Endothelial cell of umbilical vein (primary cell): ENCODE results near the gene CD38. TPM values are rescaled to one million over a fixed set of nuclear protein-coding genes. Genes with fewer than 3 reads are reported as not detected.
"Not testable (repeated sequence)": the region's sequence is repeated elsewhere in the genome, so short reads cannot be mapped to it uniquely, and the experiment has no call there.

Source experiments
- BruUV-seq: library from RNA; stranded (reverse); fragments of 400-500 nt; replicated peaks from 2 replicates; lab custom pipeline; 2021; lab: Mats Ljungman, UMichigan
- CTCF ChIA-PET: fragments of 300-600, 350-600 bp; sonication (Branson Sonifier 250); formaldehyde crosslinking; loops from one replicate; lab custom pipeline; 2021; ENCODE audit warnings: antibody characterized with exemption, inconsistent platforms; lab: Charles Lee
- POLR2A ChIA-PET: fragments of 300-600, 350-600 bp; sonication (Branson Sonifier 250); formaldehyde crosslinking; loops from one replicate; lab custom pipeline; 2021; ENCODE audit warnings: antibody characterized with exemption, inconsistent platforms; lab: Charles Lee
- DNase-seq: peaks from one replicate; pipeline ENCODE4 v3.0.0-alpha.2; 2011; ENCODE audit warnings: low read depth, low spot score
- FAIRE-seq: peaks from 2 replicates; lab custom pipeline; 2011; peaks lifted over from hg19 to GRCh38; lab: Jason Lieb, UNC
- H2AFZ ChIP-seq: 2 replicates; pipeline ENCODE4 v1.6.0; 2012; ENCODE audit warnings: low read depth, low read length, control low read depth, inconsistent platforms
- H3K27ac ChIP-seq: 2 replicates; pipeline ENCODE4 v1.5.1; 2011; ENCODE audit warnings: low read depth, mild to moderate bottlenecking, control low read depth, low read length, moderate library complexity; ENCODE audit not compliant: insufficient read depth
- H3K27me3 ChIP-seq, 2 experiments: 2 replicates each; pipeline versions ENCODE4 v1.6.0 to v1.6.1; 2011; ENCODE audit warnings: low read length in 2 of 2, mixed read lengths in 1 of 2; ENCODE audit not compliant: control insufficient read depth in 2 of 2, insufficient read depth in 2 of 2
- H3K36me3 ChIP-seq, 2 experiments: 2 replicates in 1 of 2; 3 replicates in 1 of 2; pipeline ENCODE4 v1.5.1; 2011; ENCODE audit warnings: low read length in 2 of 2, mild to moderate bottlenecking in 1 of 2, moderate library complexity in 1 of 2; ENCODE audit not compliant: control insufficient read depth in 2 of 2, insufficient read depth in 2 of 2; ENCODE audit errors: extremely low read depth in 1 of 2
- H3K4me1 ChIP-seq: 3 replicates; pipeline ENCODE4 v1.5.1; 2011; ENCODE audit warnings: mild to moderate bottlenecking, low read length; ENCODE audit not compliant: control insufficient read depth, insufficient read depth; ENCODE audit errors: extremely low read depth
- H3K4me2 ChIP-seq: 2 replicates; pipeline ENCODE4 v1.6.1; 2011; ENCODE audit warnings: low read length, control low read depth, mixed read lengths; ENCODE audit not compliant: insufficient read depth
- H3K4me3 ChIP-seq, 3 experiments: fragments of 200-600 bp in 1 of 3; sonication (generic), shearing (Covaris generic) in 1 of 3; replicated peaks in 1 of 3; 2 replicates each; pipeline ENCODE4 v1.5.1; 2011 to 2016; ENCODE audit warnings: control low read depth in 3 of 3, low read length in 3 of 3, mild to moderate bottlenecking in 2 of 3, inconsistent platforms in 1 of 3, low read depth in 1 of 3, moderate library complexity in 1 of 3; ENCODE audit not compliant: insufficient read depth in 1 of 3
- H3K79me2 ChIP-seq: 2 replicates; pipeline ENCODE4 v1.6.0; 2012; ENCODE audit warnings: low read length, inconsistent platforms; ENCODE audit not compliant: control insufficient read depth, insufficient read depth
- H3K9ac ChIP-seq: replicated peaks from 2 replicates; pipeline ENCODE3; 2011; ENCODE audit warnings: low read length, control low read depth; ENCODE audit not compliant: insufficient read depth; ENCODE audit errors: extremely low read depth
- H3K9me1 ChIP-seq: replicated peaks from 3 replicates; pipeline ENCODE4 v1.6.0; 2011; ENCODE audit warnings: mild to moderate bottlenecking, low read length; ENCODE audit not compliant: control insufficient read depth, insufficient read depth; ENCODE audit errors: extremely low read depth
- H3K9me3 ChIP-seq: replicated peaks from 2 replicates; pipeline ENCODE4 v1.5.1; 2012; ENCODE audit warnings: low read length, inconsistent platforms; ENCODE audit not compliant: control insufficient read depth, insufficient read depth
- H4K20me1 ChIP-seq: replicated peaks from 2 replicates; pipeline ENCODE3; 2011; ENCODE audit warnings: mild to moderate bottlenecking, low read length; ENCODE audit not compliant: control insufficient read depth, insufficient read depth; ENCODE audit errors: extremely low read depth
- GATA2 ChIP-seq: IDR thresholded peaks from 2 replicates; pipeline ENCODE4 v1.7.0; 2011; ENCODE audit warnings: low read depth, mild to moderate bottlenecking, moderate library complexity, mixed read lengths, low read length; ENCODE audit not compliant: insufficient read length, insufficient read depth
- JUN ChIP-seq: IDR thresholded peaks from 2 replicates; pipeline ENCODE4 v1.6.1; 2011; ENCODE audit warnings: borderline replicate concordance, low read depth; ENCODE audit not compliant: insufficient read length, insufficient read depth
- MAX ChIP-seq: IDR thresholded peaks from 2 replicates; pipeline ENCODE4 v1.6.1; 2011; ENCODE audit not compliant: insufficient read depth, insufficient read length
- POLR2A ChIP-seq: IDR thresholded peaks from 2 replicates; pipeline ENCODE4 v1.6.1; 2012; ENCODE audit warnings: low read depth, mild to moderate bottlenecking, control low read depth, low read length
- dilution Hi-C: fragments of 300-500 bp; cut with MboI; formaldehyde crosslinking; loops from one replicate; pipeline ENCODE4 v1.15.0; 2019; ENCODE audit warnings: low sequenced_read_pairs; ENCODE audit not compliant: extremely low pct_ligation_motif_present
- intact Hi-C: fragments of 100-400 bp; cut with micrococcal nuclease; formaldehyde crosslinking; loops from one replicate; pipeline ENCODE4 v1.10.0; 2022
- polyA plus RNA-seq, 4 experiments: library from polyadenylated mRNA; depleted of rRNA in 3 of 4; stranded (reverse) in 3 of 4; unstranded in 1 of 4; fragments of >200 nt; gene quantifications; 2 replicates each; pipeline versions ENCODE4 v1.2.1 to v1.2.3, GENCODE V29; 2011 to 2012; ENCODE audit warnings: missing spikeins in 1 of 4
- total RNA-seq: library from RNA; stranded (reverse); gene quantifications from 2 replicates; pipeline ENCODE4 v1.2.3, GENCODE V29; 2021
- TF ChIP-seq, protein P1 (sequence below), 2 donors: IDR thresholded peaks; 1 replicate in 1 of 2; 2 replicates in 1 of 2; pipeline ENCODE4 v1.5.1; 2011; ENCODE audit warnings: low read length in 2 of 2, mild to moderate bottlenecking in 2 of 2, moderate library complexity in 2 of 2, control low read depth in 1 of 2, inconsistent platforms in 1 of 2, low read depth in 1 of 2; ENCODE audit not compliant: insufficient read depth in 1 of 2; ENCODE audit errors: extremely low read depth in 1 of 2

Gene CD38
- total and polyA plus RNA-seq, 2 donors (not counting 3 experiments of a cell fraction or from before 2014, with no cell fraction given): 0.11 to 0.31 TPM

DNA sequence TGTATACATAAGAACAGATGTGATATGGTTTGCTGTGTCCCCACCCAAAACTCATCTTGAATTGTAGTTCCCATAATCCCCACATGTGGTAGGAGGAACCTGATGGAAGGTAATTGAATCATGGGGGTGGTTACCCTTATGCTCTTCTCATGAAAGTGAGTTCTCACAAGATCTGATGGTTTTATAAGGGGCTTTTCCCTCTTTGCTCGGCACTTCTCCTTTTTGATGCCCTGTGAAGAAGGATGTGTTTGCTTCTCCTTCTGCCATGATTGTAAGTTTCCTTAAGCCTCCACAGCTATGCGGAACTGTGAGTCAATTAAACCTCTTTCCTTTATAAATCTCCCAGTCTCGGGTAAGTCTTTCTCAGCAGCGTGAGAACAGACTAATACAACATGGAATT is 83.1 kb downstream of the CD38 start:
- H3K9ac ChIP-seq, dilution Hi-C loops, H3K9me3 ChIP-seq, H3K27ac ChIP-seq, H2AFZ ChIP-seq, H3K4me2 ChIP-seq, H3K36me3 ChIP-seq, H3K79me2 ChIP-seq, H4K20me1 ChIP-seq, BruUV-seq, H3K4me3 ChIP-seq, intact Hi-C loops, DNase-seq, H3K4me1 ChIP-seq, H3K9me1 ChIP-seq, POLR2A ChIA-PET, FAIRE-seq, H3K27me3 ChIP-seq: not testable (repeated sequence)
- CTCF ChIA-PET: interaction anchor here (1.8 to 3.7 kb wide), 4 partner anchors 13 to 95 kb away, joined by 5 to 13 read pairs (median 7); no protein-coding TSS in a partner anchor

DNA sequence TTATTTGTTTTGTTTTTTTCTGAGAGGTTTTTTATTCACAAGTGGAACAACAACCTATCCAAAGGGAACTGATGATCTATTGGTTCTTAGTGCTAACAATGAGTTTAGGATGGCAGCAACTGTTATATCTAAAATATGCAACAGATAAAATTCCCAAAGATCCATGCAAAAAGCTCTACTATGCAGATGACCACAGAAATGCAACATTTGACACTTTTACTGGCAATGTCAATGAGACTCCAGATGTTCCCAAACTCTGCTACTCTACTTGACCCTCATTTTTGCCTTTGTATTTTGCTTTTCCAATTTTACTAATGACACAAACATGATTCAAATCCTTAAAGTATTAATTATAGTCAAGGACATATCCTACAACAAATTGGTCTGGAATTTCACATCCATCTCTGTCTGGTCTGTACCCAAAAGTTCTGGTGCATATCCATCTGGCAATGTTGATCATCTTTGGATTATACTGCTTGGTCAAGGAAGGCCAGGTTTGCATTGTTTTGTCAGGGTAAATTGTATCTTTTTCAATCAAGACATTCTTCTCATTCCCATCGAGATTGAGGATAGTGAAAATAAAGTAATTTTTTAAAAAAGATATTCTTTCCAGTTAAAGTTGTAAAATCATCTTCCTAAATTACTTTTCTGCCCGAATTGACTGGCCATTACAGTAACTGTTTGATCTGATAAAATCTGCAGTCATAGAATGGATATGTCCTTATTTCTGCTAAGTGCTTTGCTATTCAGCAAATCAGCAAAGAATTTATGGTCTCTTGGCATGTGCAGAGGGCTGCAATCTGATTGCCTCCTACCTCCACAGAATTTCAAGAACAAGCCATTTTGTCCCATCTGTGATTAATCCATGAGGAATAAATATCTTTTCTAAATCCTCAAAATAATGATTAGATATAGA is 86.8 kb downstream of the CD38 start:
- no peaks in the 10 kb centered on the region for H3K36me3 ChIP-seq
- POLR2A ChIA-PET: no interaction called here
- H4K20me1 ChIP-seq: no peaks in the 10 kb centered on the region
- H3K4me2 ChIP-seq: no peak overlapping the region
- dilution Hi-C loops: no loop called here
- TF ChIP-seq POLR2A (no peak), GATA2 (no peak), MAX (no peak), JUN (no peak)
- TF ChIP-seq, protein P1, sequence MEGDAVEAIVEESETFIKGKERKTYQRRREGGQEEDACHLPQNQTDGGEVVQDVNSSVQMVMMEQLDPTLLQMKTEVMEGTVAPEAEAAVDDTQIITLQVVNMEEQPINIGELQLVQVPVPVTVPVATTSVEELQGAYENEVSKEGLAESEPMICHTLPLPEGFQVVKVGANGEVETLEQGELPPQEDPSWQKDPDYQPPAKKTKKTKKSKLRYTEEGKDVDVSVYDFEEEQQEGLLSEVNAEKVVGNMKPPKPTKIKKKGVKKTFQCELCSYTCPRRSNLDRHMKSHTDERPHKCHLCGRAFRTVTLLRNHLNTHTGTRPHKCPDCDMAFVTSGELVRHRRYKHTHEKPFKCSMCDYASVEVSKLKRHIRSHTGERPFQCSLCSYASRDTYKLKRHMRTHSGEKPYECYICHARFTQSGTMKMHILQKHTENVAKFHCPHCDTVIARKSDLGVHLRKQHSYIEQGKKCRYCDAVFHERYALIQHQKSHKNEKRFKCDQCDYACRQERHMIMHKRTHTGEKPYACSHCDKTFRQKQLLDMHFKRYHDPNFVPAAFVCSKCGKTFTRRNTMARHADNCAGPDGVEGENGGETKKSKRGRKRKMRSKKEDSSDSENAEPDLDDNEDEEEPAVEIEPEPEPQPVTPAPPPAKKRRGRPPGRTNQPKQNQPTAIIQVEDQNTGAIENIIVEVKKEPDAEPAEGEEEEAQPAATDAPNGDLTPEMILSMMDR (IDR thresholded peaks at IDR 0.05; ENCODE audit: extremely low read depth in 1 of 2, insufficient read depth in 1 of 2, low read depth in 1 of 2, low read length in 2 of 2): no peak
- FAIRE-seq (no peak), DNase-seq (no peak)
- peaks cover 0 to 4% of the 10 kb centered on the region in 2 experiments for H3K27me3 ChIP-seq
- no peaks in the 10 kb centered on the region for H3K9me1 ChIP-seq
- no peaks in the 10 kb centered on the region for H3K4me1 ChIP-seq
- CTCF ChIA-PET: interaction anchor here (2.5 kb wide), 1 partner anchor 18 kb away, joined by 11 read pairs; no protein-coding TSS in a partner anchor
- H3K79me2 ChIP-seq: no peaks in the 10 kb centered on the region
- H3K4me3 ChIP-seq: no peak overlapping the region
- H3K9ac ChIP-seq: no peak overlapping the region
- no TSS peak for BruUV-seq
- intact Hi-C loops: no loop called here
- H3K27ac ChIP-seq: no peak overlapping the region
- no peak overlapping the region for H2AFZ ChIP-seq
- H3K9me3 ChIP-seq: no peaks in the 10 kb centered on the region
